K562 (cell line): ENCODE data around the gene RBKS. TPM values are rescaled to one million over a fixed set of nuclear protein-coding genes. Genes with fewer than 3 reads are reported as not detected.

Source experiments
- BRD9 ChIP-seq: fragments of 450-650 bp; IDR thresholded peaks from 2 replicates; pipeline ENCODE4 v1.6.1; 2018; ENCODE audit warnings: low read depth; ENCODE audit not compliant: partially characterized antibody
- CBX5 ChIP-seq: IDR thresholded peaks from 2 replicates; pipeline ENCODE4 v1.6.1; 2014; ENCODE audit warnings: low read depth, borderline replicate concordance
- PHF8 ChIP-seq: fragments of 200-600 bp; sonication (generic); IDR thresholded peaks from 2 replicates; pipeline ENCODE4 v1.6.1; 2012; ENCODE audit warnings: mixed run types, mild to moderate bottlenecking, inconsistent platforms, low read length, moderate library complexity, borderline replicate concordance
- RAD21 ChIP-seq, 2 experiments: fragments of 250-450 bp in 1 of 2; fragments of 450-650 bp in 1 of 2; sonication (Bioruptor Pico) in 1 of 2; formaldehyde crosslinking in 1 of 2; IDR thresholded peaks in 1 of 2; conservative IDR thresholded peaks in 1 of 2; 2 replicates each; pipeline versions ENCODE4 v1.4.0 to v1.8.0; 2020 to 2022; ENCODE audit warnings: mild to moderate bottlenecking in 2 of 2, moderate library complexity in 1 of 2
- SP1 ChIP-seq: sonication (generic); formaldehyde crosslinking; IDR thresholded peaks from 2 replicates; pipeline ENCODE4 v1.8.1; 2022; ENCODE audit warnings: mild to moderate bottlenecking, missing genetic modification reagents
- ZBED1 ChIP-seq: IDR thresholded peaks from 2 replicates; pipeline ENCODE4 v1.6.1; 2014
- ZFP36 ChIP-seq: fragments of 150-350 bp; IDR thresholded peaks from 2 replicates; pipeline ENCODE4 v1.6.1; 2018; ENCODE audit warnings: low read length, low read depth; ENCODE audit not compliant: partially characterized antibody
- polyA plus RNA-seq, 8 experiments: library from polyadenylated mRNA; depleted of rRNA in 4 of 8; stranded (reverse) in 5 of 8; unstranded in 3 of 8; fragments of >200 nt; fragmentation: Nextera tagmentation in 2 of 8; fragmentation: Illumina TruSeq in 1 of 8; extraction: Ambion mirVana in 2 of 8; extraction: Trizol in 1 of 8; gene quantifications; 2 replicates each; pipeline versions ENCODE4 v1.2.1 to v1.2.3, GENCODE V29; 2011 to 2014; ENCODE audit warnings: inconsistent platforms in 1 of 8, missing spikeins in 1 of 8
- total RNA-seq, 7 experiments: library from RNA; depleted of rRNA in 6 of 7; stranded (reverse); fragments of >200 nt in 6 of 7; fragmentation: Illumina TruSeq in 2 of 7; extraction: Trizol in 2 of 7; gene quantifications; 2 replicates each; pipeline versions ENCODE4 v1.2.1 to v1.2.3, GENCODE V29; 2011 to 2021; ENCODE audit warnings: low replicate concordance in 1 of 7
- TF ChIP-seq, protein P1 (sequence below): fragments of 450-650 bp; formaldehyde crosslinking; IDR thresholded peaks from 2 replicates; pipeline ENCODE4 v1.4.0; 2022; ENCODE audit warnings: mild to moderate bottlenecking, moderate library complexity
- TF ChIP-seq, protein P2 (sequence below): fragments of 450-650 bp; IDR thresholded peaks from 2 replicates; pipeline ENCODE4 v1.6.1; 2018; ENCODE audit warnings: mild to moderate bottlenecking, low read depth; ENCODE audit not compliant: partially characterized antibody
- TF ChIP-seq, protein P3 (sequence below): fragments of 200-800 bp; sonication (Bioruptor generic); IDR thresholded peaks from 2 replicates; pipeline ENCODE4 v1.6.1; 2016; ENCODE audit warnings: missing genetic modification characterization, missing compliant biosample characterization

The RBKS gene
- total and polyA plus RNA-seq, 9 of the 15 experiments (the other 6 are each of a cell fraction or from before 2014, with no cell fraction given): 0.06 to 0.39 (median 0.19) TPM

DNA sequence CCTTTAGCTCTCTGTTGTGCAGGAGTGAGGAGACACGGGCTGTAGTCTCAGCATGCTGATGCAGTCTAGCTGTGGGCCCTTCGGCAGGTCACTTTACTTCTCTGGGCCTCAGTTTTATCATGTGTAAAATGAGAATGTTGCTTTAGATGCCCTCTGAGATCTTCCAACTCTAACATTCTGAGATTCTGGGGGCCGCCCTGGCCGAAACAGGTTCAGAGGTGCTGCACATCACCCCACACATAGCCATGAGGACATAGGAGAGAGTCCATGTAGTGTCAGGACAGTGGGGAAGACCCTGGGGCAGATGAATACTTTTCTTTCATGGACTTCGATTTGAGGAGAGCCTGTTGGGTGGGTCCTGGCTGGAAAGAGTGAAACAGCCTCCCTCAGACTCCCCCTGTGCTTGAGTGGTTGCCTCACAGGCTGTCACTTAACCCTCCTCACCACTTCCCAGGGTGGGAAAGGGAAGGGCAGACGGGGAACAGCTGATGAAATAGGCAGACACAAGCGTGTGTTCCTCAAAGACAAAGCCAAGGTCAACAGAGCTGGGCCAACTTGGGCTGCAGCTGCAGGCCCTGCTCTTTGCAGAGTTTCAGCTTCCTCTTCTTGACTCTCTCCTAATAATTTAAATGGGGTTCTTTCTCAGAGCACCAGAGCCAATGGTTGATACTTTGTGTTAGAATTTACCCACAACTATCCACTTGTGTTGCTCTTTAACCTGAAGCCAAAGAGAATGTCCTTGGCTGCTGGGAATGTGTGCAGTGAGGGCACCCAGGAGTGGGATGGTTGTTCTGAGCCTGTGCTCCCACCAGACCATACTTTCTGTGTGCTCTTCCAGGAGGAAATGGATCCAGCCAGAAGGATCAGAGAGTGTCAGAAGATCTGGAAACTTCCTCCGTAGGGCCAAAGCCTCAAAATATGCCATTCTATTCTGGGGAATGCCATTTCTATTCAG, 133.4 kb downstream of the RBKS start (continued):
- TF ChIP-seq SP1 (CRISPR knock-in tag) (no peak), PHF8 (no peak), ZBED1 (no peak), BRD9 (no peak), ZFP36 (no peak), CBX5 (no peak), RAD21 (CRISPR knock-in tag; conservative IDR thresholded peaks at IDR 0.05 in 1 of 2, IDR thresholded peaks at IDR 0.05 in 1 of 2) (peak in 1 of 2 experiments; percentile 24; a peak in 3 of 4 replicates)
- TF ChIP-seq, protein P1, sequence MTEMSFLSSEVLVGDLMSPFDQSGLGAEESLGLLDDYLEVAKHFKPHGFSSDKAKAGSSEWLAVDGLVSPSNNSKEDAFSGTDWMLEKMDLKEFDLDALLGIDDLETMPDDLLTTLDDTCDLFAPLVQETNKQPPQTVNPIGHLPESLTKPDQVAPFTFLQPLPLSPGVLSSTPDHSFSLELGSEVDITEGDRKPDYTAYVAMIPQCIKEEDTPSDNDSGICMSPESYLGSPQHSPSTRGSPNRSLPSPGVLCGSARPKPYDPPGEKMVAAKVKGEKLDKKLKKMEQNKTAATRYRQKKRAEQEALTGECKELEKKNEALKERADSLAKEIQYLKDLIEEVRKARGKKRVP (CRISPR knock-in tag): peak; percentile 94
- TF ChIP-seq, protein P2, sequence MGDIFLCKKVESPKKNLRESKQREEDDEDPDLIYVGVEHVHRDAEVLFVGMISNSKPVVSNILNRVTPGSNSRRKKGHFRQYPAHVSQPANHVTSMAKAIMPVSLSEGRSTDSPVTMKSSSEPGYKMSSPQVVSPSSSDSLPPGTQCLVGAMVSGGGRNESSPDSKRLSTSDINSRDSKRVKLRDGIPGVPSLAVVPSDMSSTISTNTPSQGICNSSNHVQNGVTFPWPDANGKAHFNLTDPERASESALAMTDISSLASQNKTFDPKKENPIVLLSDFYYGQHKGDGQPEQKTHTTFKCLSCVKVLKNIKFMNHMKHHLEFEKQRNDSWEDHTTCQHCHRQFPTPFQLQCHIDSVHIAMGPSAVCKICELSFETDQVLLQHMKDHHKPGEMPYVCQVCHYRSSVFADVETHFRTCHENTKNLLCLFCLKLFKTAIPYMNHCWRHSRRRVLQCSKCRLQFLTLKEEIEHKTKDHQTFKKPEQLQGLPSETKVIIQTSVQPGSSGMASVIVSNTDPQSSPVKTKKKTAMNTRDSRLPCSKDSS: no peak
- TF ChIP-seq, protein P3, sequence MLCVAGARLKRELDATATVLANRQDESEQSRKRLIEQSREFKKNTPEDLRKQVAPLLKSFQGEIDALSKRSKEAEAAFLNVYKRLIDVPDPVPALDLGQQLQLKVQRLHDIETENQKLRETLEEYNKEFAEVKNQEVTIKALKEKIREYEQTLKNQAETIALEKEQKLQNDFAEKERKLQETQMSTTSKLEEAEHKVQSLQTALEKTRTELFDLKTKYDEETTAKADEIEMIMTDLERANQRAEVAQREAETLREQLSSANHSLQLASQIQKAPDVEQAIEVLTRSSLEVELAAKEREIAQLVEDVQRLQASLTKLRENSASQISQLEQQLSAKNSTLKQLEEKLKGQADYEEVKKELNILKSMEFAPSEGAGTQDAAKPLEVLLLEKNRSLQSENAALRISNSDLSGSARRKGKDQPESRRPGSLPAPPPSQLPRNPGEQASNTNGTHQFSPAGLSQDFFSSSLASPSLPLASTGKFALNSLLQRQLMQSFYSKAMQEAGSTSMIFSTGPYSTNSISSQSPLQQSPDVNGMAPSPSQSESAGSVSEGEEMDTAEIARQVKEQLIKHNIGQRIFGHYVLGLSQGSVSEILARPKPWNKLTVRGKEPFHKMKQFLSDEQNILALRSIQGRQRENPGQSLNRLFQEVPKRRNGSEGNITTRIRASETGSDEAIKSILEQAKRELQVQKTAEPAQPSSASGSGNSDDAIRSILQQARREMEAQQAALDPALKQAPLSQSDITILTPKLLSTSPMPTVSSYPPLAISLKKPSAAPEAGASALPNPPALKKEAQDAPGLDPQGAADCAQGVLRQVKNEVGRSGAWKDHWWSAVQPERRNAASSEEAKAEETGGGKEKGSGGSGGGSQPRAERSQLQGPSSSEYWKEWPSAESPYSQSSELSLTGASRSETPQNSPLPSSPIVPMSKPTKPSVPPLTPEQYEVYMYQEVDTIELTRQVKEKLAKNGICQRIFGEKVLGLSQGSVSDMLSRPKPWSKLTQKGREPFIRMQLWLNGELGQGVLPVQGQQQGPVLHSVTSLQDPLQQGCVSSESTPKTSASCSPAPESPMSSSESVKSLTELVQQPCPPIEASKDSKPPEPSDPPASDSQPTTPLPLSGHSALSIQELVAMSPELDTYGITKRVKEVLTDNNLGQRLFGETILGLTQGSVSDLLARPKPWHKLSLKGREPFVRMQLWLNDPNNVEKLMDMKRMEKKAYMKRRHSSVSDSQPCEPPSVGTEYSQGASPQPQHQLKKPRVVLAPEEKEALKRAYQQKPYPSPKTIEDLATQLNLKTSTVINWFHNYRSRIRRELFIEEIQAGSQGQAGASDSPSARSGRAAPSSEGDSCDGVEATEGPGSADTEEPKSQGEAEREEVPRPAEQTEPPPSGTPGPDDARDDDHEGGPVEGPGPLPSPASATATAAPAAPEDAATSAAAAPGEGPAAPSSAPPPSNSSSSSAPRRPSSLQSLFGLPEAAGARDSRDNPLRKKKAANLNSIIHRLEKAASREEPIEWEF (CRISPR knock-in tag): no peak
